Measurements from ENCODE around the gene PPP6R1.

Gene PPP6R1

DNA sequence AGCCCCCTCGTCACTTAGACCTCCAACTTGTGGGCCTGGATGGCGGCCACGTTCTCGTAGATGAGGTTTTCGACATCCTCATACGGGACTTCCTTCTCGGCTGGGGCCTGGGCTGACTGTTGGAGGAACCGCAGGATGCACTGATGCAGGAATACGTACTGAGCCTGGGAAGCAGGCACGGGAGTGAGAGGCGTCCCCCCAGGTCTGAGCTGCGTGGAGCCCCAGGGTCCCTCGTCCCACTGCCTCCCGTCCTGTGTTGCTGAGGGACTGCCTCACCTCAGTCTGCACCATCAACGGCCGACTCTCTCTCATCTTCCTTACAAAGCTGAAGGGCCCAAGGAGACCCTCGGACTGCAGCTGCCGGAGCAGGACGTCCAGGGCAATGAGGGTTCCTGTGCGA is 77.1 kb downstream of the PPP6R1 start:
- H3K36me3 ChIP-seq (ENCODE audit: insufficient read depth) = no peaks in the 10 kb centered on the region
- H3K4me1 ChIP-seq (ENCODE audit: low read depth, poor library complexity, severe bottlenecking) = no peaks in the 10 kb centered on the region
- TF ChIP-seq, protein P1, sequence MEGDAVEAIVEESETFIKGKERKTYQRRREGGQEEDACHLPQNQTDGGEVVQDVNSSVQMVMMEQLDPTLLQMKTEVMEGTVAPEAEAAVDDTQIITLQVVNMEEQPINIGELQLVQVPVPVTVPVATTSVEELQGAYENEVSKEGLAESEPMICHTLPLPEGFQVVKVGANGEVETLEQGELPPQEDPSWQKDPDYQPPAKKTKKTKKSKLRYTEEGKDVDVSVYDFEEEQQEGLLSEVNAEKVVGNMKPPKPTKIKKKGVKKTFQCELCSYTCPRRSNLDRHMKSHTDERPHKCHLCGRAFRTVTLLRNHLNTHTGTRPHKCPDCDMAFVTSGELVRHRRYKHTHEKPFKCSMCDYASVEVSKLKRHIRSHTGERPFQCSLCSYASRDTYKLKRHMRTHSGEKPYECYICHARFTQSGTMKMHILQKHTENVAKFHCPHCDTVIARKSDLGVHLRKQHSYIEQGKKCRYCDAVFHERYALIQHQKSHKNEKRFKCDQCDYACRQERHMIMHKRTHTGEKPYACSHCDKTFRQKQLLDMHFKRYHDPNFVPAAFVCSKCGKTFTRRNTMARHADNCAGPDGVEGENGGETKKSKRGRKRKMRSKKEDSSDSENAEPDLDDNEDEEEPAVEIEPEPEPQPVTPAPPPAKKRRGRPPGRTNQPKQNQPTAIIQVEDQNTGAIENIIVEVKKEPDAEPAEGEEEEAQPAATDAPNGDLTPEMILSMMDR (conservative IDR thresholded peaks at IDR 0.05; ENCODE audit: low read depth, low read length) = no peak
- no peak overlapping the region for H3K4me3 ChIP-seq (IDR thresholded peaks at IDR 0.05; ENCODE audit: insufficient read depth, low read depth, low read length)
- no peak overlapping the region for H3K9ac ChIP-seq
- H2AFZ ChIP-seq (ENCODE audit: low read depth) = no peak overlapping the region
- no peaks in the 10 kb centered on the region for H4K20me1 ChIP-seq (ENCODE audit: insufficient read depth)
- H3K79me2 ChIP-seq (ENCODE audit: insufficient read depth, low read depth) = no peaks in the 10 kb centered on the region
- H3K4me2 ChIP-seq = no peak overlapping the region
- H3K27ac ChIP-seq = no peak overlapping the region
- peaks cover 84% of the 10 kb centered on the region for H3K27me3 ChIP-seq (ENCODE audit: insufficient read depth, low read depth)

All from KMS-11 (cell line).